Stomach smooth muscle (tissue), 2 donors: ENCODE data around the gene CPEB1.

Source experiments
- H3K27ac ChIP-seq: one replicate; pipeline ENCODE4 v1.7.0; 2013; ENCODE audit warnings: mild to moderate bottlenecking, low read length, inconsistent platforms
- H3K27me3 ChIP-seq, 2 donors: one replicate each; pipeline ENCODE4 v1.7.0; 2013; ENCODE audit warnings: low read length in 2 of 2; ENCODE audit not compliant: insufficient read depth in 2 of 2, control insufficient read depth in 1 of 2
- H3K36me3 ChIP-seq, 2 donors: one replicate each; pipeline ENCODE4 v1.7.0; 2013; ENCODE audit warnings: low read length in 2 of 2; ENCODE audit not compliant: control insufficient read depth in 2 of 2, insufficient read depth in 2 of 2
- H3K4me1 ChIP-seq: one replicate; pipeline ENCODE4 v1.7.0; 2013; ENCODE audit warnings: low read length; ENCODE audit not compliant: control insufficient read depth, insufficient read depth
- H3K4me3 ChIP-seq, 2 donors: one replicate each; pipeline ENCODE4 v1.7.0; 2013; ENCODE audit warnings: low read length in 2 of 2
- H3K9ac ChIP-seq, 2 donors: one replicate each; pipeline ENCODE4 v1.7.0; 2013; ENCODE audit warnings: low read length in 2 of 2, mild to moderate bottlenecking in 1 of 2
- H3K9me3 ChIP-seq, 2 donors: one replicate each; pipeline ENCODE4 v1.7.0; 2013; ENCODE audit warnings: low read length in 2 of 2; ENCODE audit not compliant: control insufficient read depth in 2 of 2
- donor health status: healthy.
- donor health status: Pancreatic carcinoma.

Gene CPEB1

DNA sequence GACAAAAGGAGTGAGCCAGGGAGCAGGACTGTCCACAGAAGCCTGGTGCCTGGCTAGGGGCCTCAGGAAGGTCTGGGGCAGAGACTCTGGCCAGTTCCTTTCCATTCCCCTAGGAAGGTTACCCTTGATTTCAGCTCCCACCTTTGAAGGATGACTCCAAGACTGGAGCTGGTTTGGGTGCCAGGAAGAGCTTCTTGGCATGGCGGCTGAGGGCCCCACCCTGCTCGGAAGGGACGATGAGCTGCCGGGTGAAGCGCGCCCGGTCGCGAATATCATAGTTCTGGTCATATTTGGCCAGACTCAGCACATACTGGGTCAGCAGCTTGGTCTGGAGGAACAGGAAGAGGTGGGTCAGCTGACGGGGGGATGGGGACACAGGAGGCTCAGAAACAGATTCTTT is 19.4 kb upstream of the CPEB1 start:
- H3K4me1 ChIP-seq, result no peaks in the 10 kb centered on the region
- no peaks in the 10 kb centered on the region for H3K36me3 ChIP-seq
- no peak overlapping the region for H3K27ac ChIP-seq
- no peak overlapping the region for H3K9ac ChIP-seq
- H3K4me3 ChIP-seq, result no peak overlapping the region
- peaks cover 5 to 7% of the 10 kb centered on the region in 2 donors for H3K27me3 ChIP-seq
- H3K9me3 ChIP-seq, result no peaks in the 10 kb centered on the region

DNA sequence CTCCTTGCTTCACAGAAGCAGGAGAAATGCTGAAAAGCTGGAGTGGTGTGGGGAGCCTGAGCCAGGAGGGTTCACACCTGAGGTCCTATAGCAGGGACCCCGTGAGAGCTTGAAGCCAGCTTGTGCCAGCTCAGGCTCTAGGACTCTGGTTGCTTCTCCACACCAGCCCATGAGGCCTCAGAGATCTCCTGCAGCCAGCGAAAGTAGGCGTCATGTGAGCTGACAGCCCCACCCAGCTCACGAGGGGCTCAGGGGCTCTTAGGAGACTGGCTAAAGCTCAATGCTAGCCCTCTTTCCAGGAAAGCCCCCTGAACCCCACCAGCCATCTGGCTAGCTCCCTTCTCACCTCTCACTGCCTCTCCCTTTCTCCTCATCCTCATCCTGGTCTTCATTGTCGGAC is 16.9 kb upstream of the CPEB1 start:
- no peak overlapping the region for H3K9ac ChIP-seq
- H3K27ac ChIP-seq, result no peak overlapping the region
- no peaks in the 10 kb centered on the region for H3K9me3 ChIP-seq
- H3K4me3 ChIP-seq, result no peak overlapping the region
- H3K4me1 ChIP-seq, result no peaks in the 10 kb centered on the region
- peaks cover 5 to 7% of the 10 kb centered on the region in 2 donors for H3K27me3 ChIP-seq
- H3K36me3 ChIP-seq, result peaks cover 0 to 2% of the 10 kb centered on the region in 2 donors

DNA sequence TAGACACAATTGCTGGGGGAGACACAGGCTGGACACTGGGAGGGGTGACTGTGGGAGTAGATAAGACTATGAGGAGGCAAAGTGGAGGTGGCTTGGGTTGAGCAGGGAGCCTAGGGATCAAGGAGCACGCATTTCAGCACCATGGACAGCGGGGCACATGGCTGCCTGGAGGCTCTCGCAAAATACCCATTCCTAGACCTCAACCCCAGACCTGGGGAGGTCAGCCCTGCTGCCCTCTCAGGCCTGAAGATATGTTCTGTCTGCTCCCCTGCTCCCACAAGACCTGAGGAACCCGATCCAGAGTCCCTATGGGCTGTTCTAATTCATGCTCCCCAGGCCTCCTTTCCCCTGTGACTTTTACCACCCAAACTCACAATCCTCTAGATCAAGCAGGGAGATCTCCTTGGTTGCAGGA is 16.0 kb upstream of the CPEB1 start:
- Histone ChIP-seq H3K9ac (no peak overlapping the region), H3K36me3 (peaks cover 0 to 2% of the 10 kb centered on the region in 2 donors), H3K4me1 (no peaks in the 10 kb centered on the region), H3K27ac (no peak overlapping the region), H3K4me3 (no peak overlapping the region), H3K9me3 (no peaks in the 10 kb centered on the region), H3K27me3 (peaks cover 5 to 7% of the 10 kb centered on the region in 2 donors)

DNA sequence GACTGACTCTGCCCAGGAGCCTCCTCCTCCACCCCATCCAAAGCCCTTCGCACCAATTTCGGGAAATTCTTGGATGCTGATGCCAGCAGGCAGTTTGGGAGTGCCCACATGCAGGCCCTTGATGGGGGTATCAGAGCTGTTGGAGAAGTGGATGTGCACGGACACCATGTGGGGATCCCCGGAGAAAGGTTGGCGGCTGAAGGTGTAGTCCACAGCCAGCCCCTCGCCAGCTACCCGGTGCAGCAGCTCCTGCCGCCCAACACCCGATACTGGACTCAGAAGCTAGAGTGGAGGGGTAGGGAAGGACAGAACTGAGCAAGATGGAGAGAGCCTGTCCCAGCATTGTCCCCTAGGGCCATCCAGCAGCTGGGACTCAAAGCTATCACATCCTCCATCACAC is 15.5 kb upstream of the CPEB1 start:
- Histone ChIP-seq H3K4me1 (no peaks in the 10 kb centered on the region), H3K9ac (no peak overlapping the region), H3K4me3 (no peak overlapping the region), H3K36me3 (peaks cover 0 to 2% of the 10 kb centered on the region in 2 donors), H3K9me3 (no peaks in the 10 kb centered on the region), H3K27ac (no peak overlapping the region), H3K27me3 (peaks cover 5 to 7% of the 10 kb centered on the region in 2 donors)

DNA sequence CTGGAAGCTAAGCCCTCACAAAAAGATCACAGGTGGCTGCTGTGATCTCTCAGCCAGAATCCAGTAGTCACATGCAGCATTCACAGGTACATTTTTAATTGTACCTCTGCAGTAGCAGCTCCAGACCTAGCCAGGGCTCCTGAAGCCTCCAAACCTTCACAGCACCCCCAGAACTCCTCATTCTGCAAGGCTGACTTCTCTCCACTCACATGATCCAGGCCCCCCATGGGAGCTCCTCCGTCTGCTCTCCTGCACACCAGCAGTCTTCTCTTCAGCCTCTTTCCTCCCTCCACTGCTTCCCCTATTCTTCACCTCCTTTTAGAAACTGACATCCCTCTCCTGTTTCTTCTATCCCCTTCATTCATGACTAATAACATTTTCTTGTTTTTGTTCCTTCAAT is 13.2 kb upstream of the CPEB1 start:
- H3K36me3 ChIP-seq, result peaks cover 0 to 2% of the 10 kb centered on the region in 2 donors
- H3K27me3 ChIP-seq, result peaks cover 4 to 5% of the 10 kb centered on the region in 2 donors
- no peak overlapping the region for H3K27ac ChIP-seq
- no peaks in the 10 kb centered on the region for H3K4me1 ChIP-seq
- no peaks in the 10 kb centered on the region for H3K9me3 ChIP-seq
- H3K9ac ChIP-seq, result no peak overlapping the region
- H3K4me3 ChIP-seq, result no peak overlapping the region

DNA sequence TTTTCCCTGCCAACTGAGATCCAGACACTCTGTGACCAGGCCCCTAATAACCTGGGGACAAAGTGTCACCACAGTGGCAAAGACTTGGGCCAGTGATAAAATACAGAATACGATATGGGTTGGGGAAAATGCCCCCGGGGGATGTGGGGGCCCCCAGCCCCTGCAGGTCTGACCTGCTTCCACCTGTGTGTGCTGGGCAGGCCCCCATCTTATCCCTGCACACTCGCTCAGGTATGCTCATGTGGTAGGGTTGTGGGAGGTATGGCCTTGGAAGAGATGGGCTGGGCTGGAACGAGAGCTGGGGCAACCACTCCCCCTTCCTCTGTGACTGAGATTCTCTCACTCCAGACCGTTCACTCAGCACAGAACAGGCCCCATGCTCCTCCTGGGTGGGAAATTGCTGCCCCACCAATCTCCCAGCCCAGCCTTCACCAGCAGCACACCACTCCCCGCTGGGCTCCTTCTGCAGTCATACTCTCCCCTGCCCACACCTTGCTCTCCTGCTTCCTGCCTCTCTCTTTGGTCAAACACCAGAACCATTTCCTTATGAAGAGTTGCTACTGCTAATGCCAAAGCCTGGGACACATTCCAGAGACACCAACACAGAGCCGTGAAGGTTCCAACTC is 9.6 kb upstream of the CPEB1 start:
- no peak overlapping the region for H3K4me3 ChIP-seq
- H3K9me3 ChIP-seq, result no peaks in the 10 kb centered on the region
- H3K4me1 ChIP-seq, result no peaks in the 10 kb centered on the region
- peaks cover 0 to 2% of the 10 kb centered on the region in 2 donors for H3K36me3 ChIP-seq
- H3K9ac ChIP-seq, result no peak overlapping the region
- no peak overlapping the region for H3K27ac ChIP-seq
- H3K27me3 ChIP-seq, result no peaks in the 10 kb centered on the region

DNA sequence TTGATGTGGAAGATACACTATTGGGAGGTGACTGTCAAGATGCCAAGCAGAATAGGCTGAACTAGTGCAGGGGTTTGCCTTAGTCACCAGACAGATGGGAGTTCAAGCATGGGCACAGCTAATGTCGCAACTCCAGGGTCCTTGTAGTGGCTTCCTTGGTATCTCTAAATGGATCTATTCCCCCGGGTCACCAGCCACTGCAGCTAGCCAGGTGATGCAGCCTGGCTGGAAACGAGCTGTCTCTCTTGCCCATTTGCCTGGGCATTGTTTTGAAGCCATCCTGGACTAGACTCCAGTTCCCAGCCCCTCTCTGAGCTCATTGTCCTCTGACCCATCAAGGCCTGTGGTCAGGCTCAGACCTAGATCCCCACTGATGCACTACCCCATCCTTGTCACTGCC is 8.4 kb upstream of the CPEB1 start:
- Histone ChIP-seq H3K4me1 (no peaks in the 10 kb centered on the region), H3K9me3 (no peaks in the 10 kb centered on the region), H3K9ac (no peak overlapping the region), H3K4me3 (no peak overlapping the region), H3K36me3 (peaks cover 0 to 2% of the 10 kb centered on the region in 2 donors), H3K27ac (no peak overlapping the region), H3K27me3 (no peaks in the 10 kb centered on the region)

DNA sequence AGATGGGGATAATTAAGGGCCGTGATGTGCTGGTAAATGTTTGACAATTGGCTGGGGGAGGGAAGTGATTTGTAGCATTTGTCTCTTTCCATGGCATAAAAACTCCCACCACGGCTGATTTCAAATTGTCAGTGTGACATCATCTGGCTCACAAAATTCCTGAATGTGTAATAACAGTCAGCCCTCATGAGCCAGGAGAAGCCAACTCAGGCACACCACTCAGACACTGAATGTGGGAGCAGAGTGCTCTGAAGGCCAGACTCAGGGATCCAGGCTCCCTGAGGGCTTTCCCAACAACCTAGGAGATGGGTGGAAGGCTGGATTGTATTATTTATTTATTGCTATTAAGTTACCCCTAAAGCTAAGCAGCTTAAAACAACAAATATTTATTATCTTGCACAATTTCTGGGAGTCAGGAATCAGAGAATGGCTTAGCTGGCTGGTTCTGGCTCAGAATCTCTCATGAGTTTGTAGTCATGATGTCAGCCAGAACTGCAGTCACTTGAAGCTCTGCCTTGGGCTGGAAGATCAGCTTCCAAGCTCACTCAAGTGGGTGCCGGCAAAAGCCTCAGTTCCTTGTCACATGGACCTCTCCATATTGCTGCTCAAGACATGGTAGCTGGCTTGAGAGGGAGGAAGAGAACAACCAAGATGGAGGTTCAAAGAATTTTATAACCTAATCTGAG is 6.5 kb upstream of the CPEB1 start:
- H3K4me1 ChIP-seq, result no peaks in the 10 kb centered on the region
- no peak overlapping the region for H3K4me3 ChIP-seq
- no peak overlapping the region for H3K27ac ChIP-seq
- H3K9me3 ChIP-seq, result no peaks in the 10 kb centered on the region
- no peaks in the 10 kb centered on the region for H3K27me3 ChIP-seq
- no peaks in the 10 kb centered on the region for H3K36me3 ChIP-seq
- H3K9ac ChIP-seq, result no peak overlapping the region

DNA sequence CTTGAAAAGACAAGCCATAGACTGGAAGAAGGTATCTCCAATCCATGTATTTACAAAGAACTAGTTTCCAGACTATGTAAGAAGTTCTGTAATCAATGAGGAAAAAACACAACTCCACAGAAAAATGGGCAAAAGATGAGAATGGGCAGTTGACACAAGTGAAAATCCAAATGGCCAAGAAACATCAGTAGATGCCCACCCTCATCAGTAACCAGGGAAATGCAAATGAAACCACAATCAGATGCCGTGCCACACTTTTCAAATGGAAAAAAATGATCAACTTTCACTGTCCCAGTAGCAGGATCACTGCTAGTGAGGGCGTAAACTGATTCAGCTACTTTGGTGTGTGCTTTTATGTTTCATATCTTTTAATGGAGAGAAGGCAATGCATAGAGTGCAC is 4.5 kb upstream of the CPEB1 start:
- H3K36me3 ChIP-seq, result no peaks in the 10 kb centered on the region
- no peak overlapping the region for H3K4me3 ChIP-seq
- H3K9ac ChIP-seq, result no peak overlapping the region
- no peak overlapping the region for H3K27ac ChIP-seq
- peaks cover 18% of the 10 kb centered on the region for H3K4me1 ChIP-seq
- H3K9me3 ChIP-seq, result no peaks in the 10 kb centered on the region
- H3K27me3 ChIP-seq, result peaks cover 0 to 14% of the 10 kb centered on the region in 2 donors

DNA sequence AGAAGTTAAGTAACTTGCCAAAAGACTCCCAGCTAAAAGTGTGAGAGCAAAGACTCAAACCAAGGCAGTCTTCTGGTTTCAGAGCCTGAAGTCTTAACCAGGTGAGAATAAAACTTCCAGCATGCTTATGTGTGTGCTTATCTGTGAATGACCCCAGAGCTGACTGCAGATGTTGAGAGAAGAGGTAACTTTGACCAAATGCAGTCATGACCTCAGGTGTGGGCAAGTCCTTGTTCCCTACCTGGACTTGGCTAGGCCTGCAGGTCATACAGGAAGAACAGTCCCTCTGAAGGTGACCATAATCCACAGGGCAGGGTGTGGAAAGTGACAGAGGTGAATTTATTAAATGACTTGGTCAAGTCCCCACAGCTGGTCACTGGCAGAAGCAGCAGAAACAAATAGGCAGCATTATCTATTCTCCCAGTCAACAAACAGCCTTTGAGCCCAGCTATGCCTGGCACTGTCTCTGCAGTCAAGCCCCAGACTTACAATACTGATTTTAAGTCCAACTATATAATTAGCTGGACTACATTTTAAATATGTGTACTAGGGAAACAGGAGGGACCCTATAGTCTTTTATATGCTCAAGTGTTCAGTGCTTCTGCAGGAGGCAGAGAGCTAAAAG is 3.0 kb upstream of the CPEB1 start:
- Histone ChIP-seq H3K4me3 (no peak overlapping the region), H3K27me3 (peaks cover 6 to 22% of the 10 kb centered on the region in 2 donors), H3K9ac (no peak overlapping the region), H3K36me3 (no peaks in the 10 kb centered on the region), H3K4me1 (peaks cover 25% of the 10 kb centered on the region), H3K27ac (no peak overlapping the region), H3K9me3 (no peaks in the 10 kb centered on the region)
